AG10803 (cell line): ENCODE data around the gene FRMPD1.

Experiments
- DNase-seq: peaks from one replicate; pipeline ENCODE4 v3.0.0; 2010; ENCODE audit warnings: low read depth
- H3K4me3 ChIP-seq: 2 replicates; pipeline ENCODE4 v1.5.1; 2011; ENCODE audit warnings: mild to moderate bottlenecking, low read length, control low read depth
- TF ChIP-seq, protein P1 (sequence below): conservative IDR thresholded peaks from 2 replicates; pipeline ENCODE4 v1.5.1; 2011; ENCODE audit warnings: mild to moderate bottlenecking, low read length, control low read depth, inconsistent platforms

FRMPD1 gene

DNA sequence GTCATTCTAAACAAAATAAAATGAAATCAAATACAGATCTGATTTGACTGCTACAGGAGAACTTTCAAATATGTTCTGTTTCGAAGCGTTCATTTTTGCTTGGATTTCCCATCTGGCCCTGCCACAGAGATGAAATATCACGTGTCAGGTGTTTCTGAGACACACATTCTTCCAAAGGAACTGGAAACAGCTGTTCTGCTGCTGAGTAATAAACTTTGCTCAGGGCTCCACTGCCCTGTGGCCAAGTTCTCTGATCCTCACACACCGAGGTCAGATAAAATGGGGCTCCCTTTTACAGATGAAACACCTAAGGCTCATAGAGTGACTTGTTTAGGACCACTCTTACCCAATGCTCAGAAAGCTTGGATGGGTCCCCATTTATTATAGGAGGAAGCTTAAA, 42.5 kb downstream of the FRMPD1 start:
- TF ChIP-seq, protein P1, sequence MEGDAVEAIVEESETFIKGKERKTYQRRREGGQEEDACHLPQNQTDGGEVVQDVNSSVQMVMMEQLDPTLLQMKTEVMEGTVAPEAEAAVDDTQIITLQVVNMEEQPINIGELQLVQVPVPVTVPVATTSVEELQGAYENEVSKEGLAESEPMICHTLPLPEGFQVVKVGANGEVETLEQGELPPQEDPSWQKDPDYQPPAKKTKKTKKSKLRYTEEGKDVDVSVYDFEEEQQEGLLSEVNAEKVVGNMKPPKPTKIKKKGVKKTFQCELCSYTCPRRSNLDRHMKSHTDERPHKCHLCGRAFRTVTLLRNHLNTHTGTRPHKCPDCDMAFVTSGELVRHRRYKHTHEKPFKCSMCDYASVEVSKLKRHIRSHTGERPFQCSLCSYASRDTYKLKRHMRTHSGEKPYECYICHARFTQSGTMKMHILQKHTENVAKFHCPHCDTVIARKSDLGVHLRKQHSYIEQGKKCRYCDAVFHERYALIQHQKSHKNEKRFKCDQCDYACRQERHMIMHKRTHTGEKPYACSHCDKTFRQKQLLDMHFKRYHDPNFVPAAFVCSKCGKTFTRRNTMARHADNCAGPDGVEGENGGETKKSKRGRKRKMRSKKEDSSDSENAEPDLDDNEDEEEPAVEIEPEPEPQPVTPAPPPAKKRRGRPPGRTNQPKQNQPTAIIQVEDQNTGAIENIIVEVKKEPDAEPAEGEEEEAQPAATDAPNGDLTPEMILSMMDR, result no peak
- peak; percentile 13 for DNase-seq
- no peak overlapping the region for H3K4me3 ChIP-seq

DNA sequence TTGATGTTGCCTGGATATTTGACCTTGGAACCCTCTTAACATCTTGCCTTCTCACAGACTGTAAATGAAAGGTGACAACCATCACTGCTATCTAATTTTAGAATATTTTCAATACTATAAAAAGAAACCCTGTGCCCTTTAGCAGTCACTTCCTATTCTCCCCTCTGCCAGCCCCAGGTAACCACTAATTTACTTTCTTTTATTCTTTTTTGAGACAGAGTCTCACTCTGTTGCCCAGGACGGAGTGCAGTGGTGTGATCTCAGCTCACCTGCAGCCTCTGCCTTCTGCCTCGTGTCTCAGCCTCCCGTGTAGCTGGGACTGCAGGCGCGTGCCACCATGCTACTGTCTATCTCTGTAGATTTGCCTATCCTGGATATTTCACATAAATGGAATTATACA, 43.6 kb downstream of the FRMPD1 start:
- no peak overlapping the region for H3K4me3 ChIP-seq
- TF ChIP-seq, protein P1, result no peak
- DNase-seq, result no peak

DNA sequence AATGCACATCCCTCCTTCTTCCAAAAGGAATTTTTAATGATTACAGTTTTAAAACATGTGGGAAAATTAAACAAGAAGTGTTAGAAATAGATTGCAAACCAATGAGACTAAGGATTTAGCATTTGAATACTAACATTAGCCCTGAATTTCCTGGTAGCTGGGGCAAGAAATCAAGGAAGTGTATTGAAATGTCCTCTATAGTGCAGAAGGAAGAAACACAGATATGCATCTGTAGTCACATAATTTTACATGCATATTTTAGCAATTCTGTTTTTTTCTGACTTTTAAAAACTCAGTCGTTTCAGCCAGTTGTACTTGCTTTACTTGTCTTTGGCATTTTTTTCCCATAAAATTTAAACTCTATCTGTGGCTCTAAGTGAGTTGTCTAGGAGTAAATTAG, 45.8 kb downstream of the FRMPD1 start:
- TF ChIP-seq, protein P1, result no peak
- DNase-seq, result no peak
- H3K4me3 ChIP-seq, result no peak overlapping the region

DNA sequence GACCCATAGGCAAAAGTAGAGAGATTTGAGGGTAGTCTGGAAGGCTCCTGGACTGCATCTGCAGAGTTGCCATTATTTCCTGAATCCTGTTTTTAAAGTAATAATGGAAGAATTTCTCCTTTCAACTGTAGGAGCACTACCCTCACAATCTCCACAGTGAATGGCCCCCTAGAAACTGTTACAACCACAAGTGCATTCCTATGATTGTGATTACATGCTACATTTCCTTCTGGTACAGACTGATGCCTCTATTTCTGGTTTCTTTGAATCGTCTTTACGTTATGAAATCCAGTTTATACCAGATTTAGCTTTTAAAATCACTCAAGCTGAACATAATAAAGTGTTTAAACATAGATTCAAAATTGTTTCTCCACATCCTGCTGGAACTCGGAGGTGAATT, 49.4 kb downstream of the FRMPD1 start:
- H3K4me3 ChIP-seq, result no peak overlapping the region
- DNase-seq, result no peak
- TF ChIP-seq, protein P1, result no peak

DNA sequence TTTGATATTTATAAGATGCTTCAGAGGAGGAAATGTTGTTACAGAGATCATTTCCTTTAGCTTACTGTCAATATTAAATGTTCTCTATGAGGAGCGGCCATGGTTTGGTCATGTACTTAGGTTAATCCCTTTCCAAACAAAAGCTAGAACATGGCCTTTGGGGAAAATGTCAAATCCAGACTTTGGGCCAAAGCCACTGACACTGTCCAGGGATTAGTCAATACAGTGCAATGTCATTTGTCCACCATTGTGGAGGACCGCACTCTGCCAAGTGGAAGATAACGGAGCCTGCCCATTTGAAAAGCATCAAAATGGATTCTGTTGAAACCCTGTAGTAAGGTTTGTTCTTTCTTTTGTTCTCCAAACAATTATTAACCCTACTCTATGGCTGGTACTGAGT, 50.1 kb downstream of the FRMPD1 start:
- DNase-seq, result no peak
- no peak overlapping the region for H3K4me3 ChIP-seq
- TF ChIP-seq, protein P1, result no peak

DNA sequence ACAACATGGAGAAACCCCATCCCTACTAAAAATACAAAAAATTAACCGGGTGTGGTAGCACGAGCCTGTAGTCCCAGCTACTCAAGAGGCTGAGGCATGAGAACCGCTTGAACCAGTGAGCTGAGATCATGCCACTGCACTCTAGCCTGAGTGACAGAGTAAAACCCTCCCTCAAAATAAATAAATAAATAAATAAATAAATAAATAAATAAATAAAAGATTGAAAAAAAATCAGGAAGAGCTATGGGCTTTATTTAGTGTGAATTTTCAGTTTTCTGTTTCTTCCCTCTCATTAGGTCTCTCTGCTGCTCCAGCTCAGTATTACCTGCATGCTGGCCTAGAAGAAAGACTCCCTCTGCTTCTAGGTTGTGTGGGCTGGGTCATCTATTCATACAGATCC, 55.0 kb downstream of the FRMPD1 start:
- TF ChIP-seq, protein P1, result no peak
- no peak overlapping the region for H3K4me3 ChIP-seq
- DNase-seq, result no peak

DNA sequence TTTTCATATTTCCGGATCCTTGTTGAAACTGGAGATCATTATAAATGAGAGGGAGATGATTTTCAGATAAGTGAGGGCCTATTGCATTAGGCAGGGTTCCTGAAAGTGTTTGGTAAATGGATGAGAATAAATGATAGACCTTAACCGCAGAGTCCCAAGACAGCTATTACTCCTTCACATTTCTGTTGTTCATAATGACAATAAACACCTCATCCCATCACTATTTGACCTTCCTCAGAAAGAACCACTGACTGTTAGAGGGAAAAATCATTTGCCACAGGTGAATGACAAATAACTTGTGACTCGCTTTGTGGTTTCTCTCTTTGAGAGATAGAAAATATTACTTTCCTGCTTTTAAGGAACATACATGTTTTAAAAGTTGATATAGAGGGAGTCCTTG, 55.5 kb downstream of the FRMPD1 start:
- TF ChIP-seq, protein P1, result no peak
- peak; percentile 21 for DNase-seq
- no peak overlapping the region for H3K4me3 ChIP-seq
